Mesodermal cell (in vitro differentiated cells): Measurements from ENCODE around the gene RUNX2.
"Not testable (repeated sequence)": the region's sequence is repeated elsewhere in the genome, so short reads cannot be mapped to it uniquely, and the experiment has no call there.

Source experiments
- H3K27ac ChIP-seq: 2 replicates; pipeline ENCODE4 v1.7.0; 2013; ENCODE audit warnings: mild to moderate bottlenecking, low read depth, low read length, moderate library complexity; ENCODE audit not compliant: severe bottlenecking
- H3K36me3 ChIP-seq: 2 replicates; pipeline ENCODE4 v1.7.1; 2013; ENCODE audit warnings: mild to moderate bottlenecking, low read length, moderate library complexity; ENCODE audit not compliant: control insufficient read depth, insufficient read depth
- H3K4me1 ChIP-seq: one replicate; pipeline ENCODE4 v1.7.1; 2013; ENCODE audit warnings: mild to moderate bottlenecking, low read length; ENCODE audit not compliant: insufficient read depth, control insufficient read depth, poor library complexity, severe bottlenecking
- H3K4me3 ChIP-seq: 2 replicates; pipeline ENCODE4 v1.7.0; 2013; ENCODE audit warnings: low read length, control low read depth, mild to moderate bottlenecking; ENCODE audit not compliant: insufficient read depth, poor library complexity, severe bottlenecking; ENCODE audit errors: extremely low read depth
- H3K9me3 ChIP-seq: 2 replicates; pipeline ENCODE4 v1.7.1; 2013; ENCODE audit warnings: mild to moderate bottlenecking, low read length, moderate library complexity; ENCODE audit not compliant: control insufficient read depth
- WGBS, 2 experiments: methylation state at CpG; one replicate each; pipeline ENCODE4 v1.1.5; 2013; ENCODE audit warnings: missing lambda C conversion rate in 2 of 2; ENCODE audit not compliant: insufficient coverage in 2 of 2; 5-methylcytosine and 5-hydroxymethylcytosine counted together

The RUNX2 gene

DNA sequence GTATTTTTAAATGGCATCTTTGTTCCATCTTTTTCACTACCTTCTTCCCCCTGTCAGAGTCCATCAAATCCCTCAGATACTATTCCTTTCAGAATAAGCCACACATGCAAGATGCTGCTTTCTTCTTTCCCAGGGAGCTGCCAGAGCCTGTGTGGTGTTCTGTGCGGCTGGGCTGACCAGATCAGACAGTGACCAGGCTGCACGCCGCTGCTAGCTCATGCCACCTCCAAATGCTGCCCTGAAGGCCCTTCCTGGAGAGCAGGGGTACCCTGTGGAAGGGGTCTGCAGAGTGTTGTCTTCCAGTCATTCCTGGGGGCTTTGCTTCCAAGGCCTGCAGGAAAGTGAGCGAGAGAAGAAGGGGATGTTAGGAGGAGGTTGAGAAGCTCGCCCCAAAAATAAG, 228.7 kb downstream of the RUNX2 start:
- no peak overlapping the region for H3K4me3 ChIP-seq
- 80 to 82% methylated on average over 3 of the region's 5 CpGs for WGBS, 2 experiments
- H3K27ac ChIP-seq, result no peak overlapping the region
- H3K36me3 ChIP-seq, result no peaks in the 10 kb centered on the region
- H3K9me3 ChIP-seq, result no peaks in the 10 kb centered on the region
- H3K4me1 ChIP-seq, result peaks cover 20% of the 10 kb centered on the region

- Histone ChIP-seq H3K9me3 (no peaks in the 10 kb centered on the region), H3K4me1 (peaks cover 18% of the 10 kb centered on the region), H3K36me3 (no peaks in the 10 kb centered on the region), H3K27ac (no peak overlapping the region), H3K4me3 (no peak overlapping the region)
- 81% methylated on average over 2 of the region's 2 CpGs; no CpG with 5 or more reads in 1 of the 2 experiments for WGBS, 2 experiments
These were observed 229.3 kb downstream of the RUNX2 start for GRCh38 chr6:45557454-45557853.

GRCh38 chr6:45558858-45559257, 230.7 kb downstream of the RUNX2 start:
- Histone ChIP-seq H3K36me3 (no peaks in the 10 kb centered on the region), H3K4me1 (peaks cover 13% of the 10 kb centered on the region), H3K9me3 (no peaks in the 10 kb centered on the region), H3K27ac (no peak overlapping the region), H3K4me3 (no peak overlapping the region)

- not testable (repeated sequence) for H3K27ac ChIP-seq, H3K36me3 ChIP-seq, H3K9me3 ChIP-seq, H3K4me3 ChIP-seq
- H3K4me1 ChIP-seq, result peaks cover 12% of the 10 kb centered on the region
- WGBS, 2 experiments, result 88 to 100% methylated on average over 1 of the region's 3 CpGs
These were observed 232.2 kb downstream of the RUNX2 start for GRCh38 chr6:45560321-45560820.

DNA sequence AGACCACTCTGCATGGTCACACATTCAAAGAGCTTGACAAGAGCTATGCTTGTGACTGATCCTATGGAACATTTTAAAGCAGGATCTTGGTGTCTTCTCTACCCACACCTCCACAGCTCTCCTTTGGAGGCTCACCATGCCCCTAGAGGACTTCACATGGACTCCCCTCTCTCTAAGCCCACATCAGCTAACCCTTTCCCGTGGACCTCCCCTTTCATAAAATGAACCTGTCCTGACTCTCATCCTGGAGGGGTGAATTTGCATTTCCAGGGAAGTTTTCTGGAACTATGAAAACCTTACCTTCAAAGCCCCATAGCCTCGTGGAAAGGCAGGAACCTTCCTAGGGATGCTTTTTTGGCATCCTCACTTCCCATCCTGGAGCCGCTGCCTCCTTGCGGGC, 234.0 kb downstream of the RUNX2 start:
- Histone ChIP-seq H3K4me3 (no peak overlapping the region), H3K9me3 (no peaks in the 10 kb centered on the region), H3K27ac (no peak overlapping the region), H3K36me3 (no peaks in the 10 kb centered on the region), H3K4me1 (peaks cover 12% of the 10 kb centered on the region)
- WGBS, 2 experiments, result 74 to 89% methylated on average over 3 to 4 of the region's 4 CpGs

- no peaks in the 10 kb centered on the region for H3K9me3 ChIP-seq
- H3K36me3 ChIP-seq, result no peaks in the 10 kb centered on the region
- no peak overlapping the region for H3K4me3 ChIP-seq
- H3K27ac ChIP-seq, result no peak overlapping the region
- H3K4me1 ChIP-seq, result peaks cover 17% of the 10 kb centered on the region
- WGBS, 2 experiments, result 82 to 91% methylated on average over 3 to 6 of the region's 7 CpGs
These were observed 234.9 kb downstream of the RUNX2 start for GRCh38 chr6:45563041-45563440.

- Histone ChIP-seq H3K27ac (no peak overlapping the region), H3K36me3 (no peaks in the 10 kb centered on the region), H3K9me3 (no peaks in the 10 kb centered on the region), H3K4me3 (no peak overlapping the region), H3K4me1 (peaks cover 23% of the 10 kb centered on the region)
- WGBS, 2 experiments, result 90 to 94% methylated on average over 2 of the region's 2 CpGs
These were observed 235.7 kb downstream of the RUNX2 start for GRCh38 chr6:45563844-45564243.

GRCh38 chr6:45566882-45567281, 238.8 kb downstream of the RUNX2 start:
- WGBS, 2 experiments, result 30 to 60% methylated on average over 1 to 2 of the region's 4 CpGs
- Histone ChIP-seq H3K9me3 (no peaks in the 10 kb centered on the region), H3K4me1 (peaks cover 29% of the 10 kb centered on the region), H3K27ac (peak overlapping the region; percentile 69), H3K36me3 (no peaks in the 10 kb centered on the region), H3K4me3 (no peak overlapping the region)

- Histone ChIP-seq H3K4me3 (no peak overlapping the region), H3K4me1 (peaks cover 29% of the 10 kb centered on the region), H3K36me3 (no peaks in the 10 kb centered on the region), H3K9me3 (no peaks in the 10 kb centered on the region), H3K27ac (no peak overlapping the region)
- WGBS, 2 experiments, result 100% methylated on average over 1 of the region's 2 CpGs; no CpG with 5 or more reads in 1 of the 2 experiments
These were observed 239.7 kb downstream of the RUNX2 start for GRCh38 chr6:45567879-45568278.

GRCh38 chr6:45568626-45569025, 240.5 kb downstream of the RUNX2 start:
- Histone ChIP-seq H3K4me1 (peaks cover 29% of the 10 kb centered on the region), H3K4me3 (no peak overlapping the region), H3K9me3 (no peaks in the 10 kb centered on the region), H3K27ac (no peak overlapping the region), H3K36me3 (no peaks in the 10 kb centered on the region)
- WGBS, 2 experiments, result 87 to 100% methylated on average over 5 of the region's 5 CpGs

DNA sequence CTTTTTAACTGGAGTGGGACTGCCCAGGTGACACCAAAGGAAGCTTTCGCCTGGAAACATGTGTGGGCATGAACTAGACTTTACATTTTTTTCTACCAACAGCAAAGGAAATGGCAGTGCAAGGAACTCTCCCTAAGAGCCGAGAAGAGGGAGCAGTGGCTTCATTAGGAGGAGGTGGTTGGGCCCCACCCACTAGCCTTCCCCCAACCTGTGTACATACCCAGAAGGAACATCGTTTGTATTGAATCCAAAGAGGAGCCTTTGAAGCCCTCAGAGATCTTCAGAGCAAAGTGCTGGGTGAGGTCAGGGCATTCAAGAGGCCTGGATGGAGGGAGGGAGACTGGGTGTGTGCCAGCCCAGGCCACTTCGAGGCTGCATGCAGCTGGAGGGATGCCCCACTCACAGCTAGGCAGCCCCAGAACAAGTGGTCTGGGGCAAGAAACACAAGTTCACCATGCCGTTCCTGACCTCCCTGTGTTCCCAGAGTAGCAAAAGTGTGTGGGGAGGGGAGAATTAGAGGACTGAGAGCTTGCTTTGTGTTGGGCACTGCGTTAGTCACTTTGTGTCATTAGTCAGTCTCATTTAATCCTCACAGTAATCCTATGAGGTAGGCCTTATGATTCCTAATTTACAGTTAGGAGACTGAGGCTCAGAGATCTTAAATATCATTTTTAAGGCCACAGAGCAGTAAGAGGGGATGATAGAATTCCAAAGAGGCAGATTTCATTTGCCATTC, 241.2 kb downstream of the RUNX2 start:
- Histone ChIP-seq H3K36me3 (no peaks in the 10 kb centered on the region), H3K4me3 (no peak overlapping the region), H3K9me3 (no peaks in the 10 kb centered on the region), H3K4me1 (peaks cover 29% of the 10 kb centered on the region), H3K27ac (no peak overlapping the region)
- WGBS, 2 experiments, result 83 to 90% methylated on average over 1 to 2 of the region's 6 CpGs
